NCI-H510A (cell line): ENCODE data around the gene FCGR3B.
"Not testable (repeated sequence)": the region's sequence is repeated elsewhere in the genome, so short reads cannot be mapped to it uniquely, and the experiment has no call there.

Experiments
- DNase-seq: peaks from one replicate; lab custom pipeline; 2025; lab: John Stamatoyannopoulos, UW

The FCGR3B gene

DNA sequence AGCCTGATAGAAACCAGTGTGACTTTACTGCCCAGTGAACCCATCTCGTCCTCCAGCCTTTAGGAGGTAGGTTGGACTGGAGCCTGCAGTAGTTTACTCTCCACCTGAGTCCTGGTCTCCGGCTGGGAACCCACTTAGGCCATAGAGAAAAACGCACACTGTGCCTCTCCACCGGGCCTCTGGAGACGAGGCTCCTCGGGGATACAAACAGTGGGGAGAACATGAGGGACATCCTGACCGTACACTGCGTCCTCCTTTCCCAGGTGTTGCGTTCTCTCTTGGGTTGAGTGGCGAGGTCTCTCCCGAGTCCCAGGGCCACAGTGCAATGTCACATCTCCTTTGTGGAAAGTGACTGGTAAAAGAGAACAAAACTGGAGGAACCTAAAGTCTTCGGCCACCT lies 26.0 kb downstream of the FCGR3B start:
- not testable (repeated sequence) for DNase-seq

DNA sequence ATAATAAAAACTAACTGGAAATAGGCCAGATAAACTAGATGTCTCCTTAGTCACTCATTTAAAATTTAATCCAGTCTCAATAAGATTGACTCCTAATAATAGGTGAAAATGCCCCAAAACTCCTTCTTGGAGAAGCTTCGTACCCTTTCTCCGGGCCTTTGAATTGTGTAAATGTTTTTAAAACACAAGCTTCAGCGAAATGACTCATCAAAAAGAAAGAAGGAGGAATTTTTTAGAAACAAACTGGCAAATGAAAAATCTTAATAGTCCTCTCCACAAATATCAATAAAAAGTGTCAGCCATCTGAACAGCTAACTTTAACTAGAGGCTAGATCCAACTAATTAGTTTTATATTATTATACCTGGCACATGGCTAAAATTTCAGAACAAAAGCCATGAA lies 33.9 kb downstream of the FCGR3B start:
- not testable (repeated sequence) for DNase-seq

- DNase-seq, result not testable (repeated sequence)
Observed at GRCh38 chr1:161595583-161595982, 35.4 kb downstream of the FCGR3B start.

GRCh38 chr1:161595173-161595572 lies 35.8 kb downstream of the FCGR3B start:
- DNase-seq, result not testable (repeated sequence)

DNA sequence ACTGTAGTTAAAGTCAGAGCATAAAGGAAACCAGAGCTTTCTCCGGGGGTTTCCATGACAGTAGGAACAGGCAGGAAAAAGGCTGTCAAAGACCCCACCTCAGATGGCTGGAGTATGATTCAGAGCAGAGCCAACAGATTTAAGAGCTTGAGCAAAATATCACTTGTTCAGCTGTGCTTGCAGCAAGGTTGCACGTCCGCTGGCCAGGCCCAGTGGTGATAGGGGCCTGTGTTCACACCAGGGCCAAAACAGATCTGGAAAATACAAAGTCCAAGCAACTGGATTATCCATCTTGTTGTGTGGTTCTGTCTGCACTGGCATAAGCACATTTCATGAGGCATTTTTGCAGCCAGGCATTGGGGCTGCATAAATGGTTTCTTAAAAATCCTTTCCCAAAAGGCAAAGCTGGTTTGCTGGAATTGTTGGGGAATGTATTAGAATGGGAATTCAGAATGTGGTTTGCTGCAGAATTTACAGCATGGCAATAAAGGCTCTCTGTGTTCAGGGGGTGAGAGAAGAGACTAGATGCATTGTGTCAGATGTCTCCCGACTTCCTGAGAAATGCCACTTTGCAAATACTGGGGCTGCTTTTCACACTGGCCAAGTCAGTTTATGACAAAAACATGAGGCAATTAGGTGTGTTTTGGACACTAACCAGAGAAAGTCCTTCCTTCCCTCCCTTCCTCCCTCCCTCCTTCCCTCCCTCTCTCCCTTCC lies 36.5 kb downstream of the FCGR3B start:
- not testable (repeated sequence) for DNase-seq

DNA sequence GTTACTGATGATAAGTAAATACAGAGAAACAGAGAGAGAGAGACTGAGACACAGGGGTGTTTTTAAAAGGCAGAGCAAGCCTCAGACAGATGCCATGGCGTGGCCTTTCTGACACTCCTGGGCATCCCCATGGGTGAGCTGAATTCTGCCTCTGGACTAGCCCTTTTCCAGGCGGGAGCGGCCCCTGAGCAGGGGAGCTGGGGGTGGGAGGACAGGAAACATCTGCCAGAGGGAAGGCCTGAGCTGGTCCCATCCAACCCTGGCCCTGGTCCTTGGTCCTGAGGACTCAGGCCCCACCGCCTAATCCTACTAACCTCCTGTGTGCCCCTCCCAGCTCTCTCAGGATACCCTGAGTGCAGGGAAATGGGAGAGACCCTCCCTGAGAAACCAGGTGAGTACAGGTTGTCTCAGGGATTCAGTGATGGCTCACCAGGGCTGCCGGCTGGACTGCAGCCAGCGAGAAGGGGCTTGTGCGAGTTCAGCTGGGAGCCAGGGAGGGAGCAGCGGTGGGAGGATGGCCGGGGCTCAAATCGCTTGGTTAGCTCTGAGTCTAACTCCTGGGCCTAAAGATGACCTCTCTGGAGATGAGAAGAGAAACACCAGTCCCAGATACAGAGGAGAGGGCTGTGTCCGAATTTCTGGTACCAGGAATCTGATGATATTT lies 37.8 kb downstream of the FCGR3B start:
- DNase-seq, result not testable (repeated sequence)

GRCh38 chr1:161592586-161592985 lies 38.4 kb downstream of the FCGR3B start:
- DNase-seq, result not testable (repeated sequence)

GRCh38 chr1:161589920-161590319 lies 41.1 kb downstream of the FCGR3B start:
- not testable (repeated sequence) for DNase-seq

DNA sequence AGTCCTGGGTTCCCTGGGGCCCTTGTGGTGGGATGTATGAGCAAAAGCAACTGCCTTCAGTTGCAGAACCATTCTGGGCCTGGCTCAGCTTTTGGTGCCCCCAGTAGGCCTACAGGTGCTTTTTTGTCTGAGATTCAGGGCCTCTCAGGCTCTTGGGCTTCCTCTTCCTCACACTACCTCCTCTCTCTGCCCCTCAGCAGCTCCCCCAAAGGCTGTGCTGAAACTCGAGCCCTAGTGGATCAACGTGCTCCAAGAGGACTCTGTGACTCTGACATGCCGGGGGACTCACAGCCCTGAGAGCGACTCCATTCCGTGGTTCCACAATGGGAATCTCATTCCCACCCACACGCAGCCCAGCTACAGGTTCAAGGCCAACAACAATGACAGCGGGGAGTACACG lies 41.6 kb downstream of the FCGR3B start:
- DNase-seq, result not testable (repeated sequence)

DNA sequence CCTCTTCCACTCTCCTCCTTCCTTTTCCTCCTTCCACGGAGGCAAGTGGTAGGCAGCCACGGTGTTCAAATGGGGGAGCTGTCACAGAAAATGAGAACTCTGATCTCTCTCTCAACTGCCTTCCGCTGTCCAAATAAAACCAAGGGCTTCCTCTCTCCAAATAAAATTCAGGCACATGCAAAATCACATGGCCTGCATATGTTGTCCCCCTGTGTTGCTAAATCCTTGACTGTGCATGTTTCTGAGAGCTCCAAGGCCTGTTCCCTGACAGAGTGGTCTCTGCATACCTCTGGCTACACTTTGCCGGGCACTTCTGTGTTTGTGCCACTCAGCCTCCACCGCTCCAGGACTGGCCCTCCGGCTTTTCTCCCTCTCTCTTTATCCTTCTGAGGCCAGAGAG lies 42.4 kb downstream of the FCGR3B start:
- DNase-seq, result not testable (repeated sequence)

DNA sequence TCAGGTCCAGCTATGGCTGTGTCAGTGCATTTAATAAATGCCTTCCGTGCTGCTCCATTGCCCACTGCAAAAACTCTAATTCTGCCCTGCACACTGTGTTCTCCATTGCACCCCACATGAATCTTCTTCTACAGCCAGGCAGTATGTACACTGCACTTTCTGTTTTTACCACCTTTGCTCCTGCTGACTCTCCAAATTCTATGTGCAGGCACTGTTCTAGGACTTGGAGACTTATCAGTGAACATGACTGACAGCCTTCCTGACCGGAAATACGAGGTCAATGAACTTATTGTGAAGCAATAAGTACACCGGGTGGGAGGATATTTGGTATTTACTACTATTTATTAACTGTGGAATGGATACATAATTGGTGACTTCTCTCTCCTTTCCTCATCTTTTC lies 48.1 kb downstream of the FCGR3B start:
- not testable (repeated sequence) for DNase-seq

DNA sequence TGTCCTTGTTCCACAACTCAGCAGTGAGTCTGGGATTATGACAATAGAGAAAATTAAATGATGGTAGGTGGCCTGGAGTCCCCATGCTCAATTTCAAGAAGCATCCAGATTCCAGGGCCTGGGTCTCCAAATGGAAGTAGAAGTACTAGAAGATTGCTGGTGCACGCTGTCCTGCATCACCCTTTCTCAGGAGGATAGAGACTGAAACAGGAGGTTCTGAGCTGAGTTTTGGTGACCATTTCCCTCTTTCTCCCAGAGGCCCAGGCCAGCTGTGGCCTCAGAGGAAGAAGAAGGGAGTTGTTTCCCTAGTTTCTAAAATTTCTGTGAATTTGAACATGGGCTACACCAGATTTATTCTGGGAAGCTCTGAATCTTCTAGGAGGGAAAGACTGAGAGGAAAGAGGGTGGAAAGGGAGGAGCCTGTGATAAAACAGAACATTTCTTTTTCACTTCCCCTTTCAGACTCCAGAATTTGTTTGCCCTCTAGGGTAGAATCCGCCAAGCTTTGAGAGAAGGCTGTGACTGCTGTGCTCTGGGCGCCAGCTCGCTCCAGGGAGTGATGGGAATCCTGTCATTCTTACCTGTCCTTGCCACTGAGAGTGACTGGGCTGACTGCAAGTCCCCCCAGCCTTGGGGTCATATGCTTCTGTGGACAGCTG lies 50.0 kb downstream of the FCGR3B start:
- not testable (repeated sequence) for DNase-seq

- DNase-seq, result not testable (repeated sequence)
Observed at GRCh38 chr1:161579856-161580507, 51.0 kb downstream of the FCGR3B start.

DNA sequence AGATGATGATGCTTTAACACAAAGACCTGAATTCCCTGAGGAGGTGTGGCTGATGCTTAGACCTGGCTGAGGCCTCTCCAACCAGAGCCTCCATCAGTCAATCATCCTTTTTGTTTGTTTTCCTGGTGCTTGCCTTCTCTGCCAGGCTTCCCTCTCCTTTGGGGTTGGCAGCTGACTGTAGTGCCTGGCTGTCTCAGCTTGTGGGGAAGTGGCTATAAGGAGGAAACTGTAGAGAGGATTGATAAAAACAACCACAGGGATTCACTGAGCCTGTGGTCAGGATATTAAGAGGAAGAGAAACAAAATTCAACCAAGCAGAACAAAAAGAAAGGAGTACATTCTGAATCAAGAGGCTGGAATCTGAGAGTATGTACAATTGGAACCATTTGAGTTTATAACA lies 54.3 kb downstream of the FCGR3B start:
- DNase-seq, result not testable (repeated sequence)
